ENCODE measurements around the gene SYT2.
A peak's percentile ranks its signal among the peaks of the same experiment; 100 is the strongest.
"Not testable (repeated sequence)": the region's sequence is repeated elsewhere in the genome, so short reads cannot be mapped to it uniquely, and the experiment has no call there.

Gene SYT2

GRCh38 chr1:202625416-202626360 is 84.6 kb downstream of the SYT2 start:
- DNase-seq (ENCODE audit: low read depth) = peak; percentile 26
- no peak overlapping the region for H3K4me3 ChIP-seq (ENCODE audit: low read depth, low read length)
- TF ChIP-seq CTCF (IDR thresholded peaks at IDR 0.05; ENCODE audit: low read depth, low read length, missing control alignments) = peak; percentile 61
- in situ Hi-C loops (cut with HindIII; ENCODE audit: low sequenced_read_pairs) = no loop called here

GRCh38 chr1:202624781-202625108 is 85.5 kb downstream of the SYT2 start:
- no peak for DNase-seq (ENCODE audit: low read depth)
- no peak for TF ChIP-seq CTCF (IDR thresholded peaks at IDR 0.05; ENCODE audit: low read depth, low read length, missing control alignments)
- H3K4me3 ChIP-seq (ENCODE audit: low read depth, low read length) = no peak overlapping the region
- in situ Hi-C loops (cut with HindIII; ENCODE audit: low sequenced_read_pairs) = no loop called here

- no peak overlapping the region for H3K4me3 ChIP-seq (ENCODE audit: low read depth, low read length)
- in situ Hi-C loops (cut with HindIII; ENCODE audit: low sequenced_read_pairs) = no loop called here
- no peak for DNase-seq (ENCODE audit: low read depth)
- TF ChIP-seq CTCF (IDR thresholded peaks at IDR 0.05; ENCODE audit: low read depth, low read length, missing control alignments) = no peak
These were observed 86.0 kb downstream of the SYT2 start for GRCh38 chr1:202624088-202624780.

- not testable (repeated sequence) for DNase-seq (ENCODE audit: low read depth); H3K4me3 ChIP-seq (ENCODE audit: low read depth, low read length)
These were observed 86.8 kb downstream of the SYT2 start for GRCh38 chr1:202623476-202623875.

DNA sequence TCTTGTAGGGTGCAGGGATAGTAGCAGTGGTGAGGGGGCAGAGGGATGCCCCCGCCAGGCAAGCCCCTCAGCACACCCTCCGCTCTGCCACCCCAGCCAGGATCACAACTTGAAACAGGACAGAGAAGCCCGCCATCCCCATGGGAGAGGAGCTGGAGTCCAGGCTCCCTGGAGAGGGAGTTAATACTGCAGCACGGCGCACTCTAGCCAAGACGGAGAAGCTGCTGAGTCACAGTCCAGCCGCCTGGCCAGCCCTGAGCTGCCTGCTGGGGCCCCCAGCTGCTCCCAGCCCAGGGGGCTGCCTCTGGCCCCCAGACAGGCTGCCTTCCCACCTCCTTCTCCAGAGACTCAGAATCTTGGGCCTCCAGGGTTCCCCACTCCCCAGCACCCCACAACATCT is 87.2 kb downstream of the SYT2 start:
- in situ Hi-C loops (cut with HindIII; ENCODE audit: low sequenced_read_pairs) = no loop called here
- TF ChIP-seq CTCF (IDR thresholded peaks at IDR 0.05; ENCODE audit: low read depth, low read length, missing control alignments) = no peak
- no peak overlapping the region for H3K4me3 ChIP-seq (ENCODE audit: low read depth, low read length)
- DNase-seq (ENCODE audit: low read depth) = no peak

More at GRCh38 chr1:202623476-202623875, 86.8 kb downstream of the SYT2 start:
- in situ Hi-C loops (cut with HindIII; ENCODE audit: low sequenced_read_pairs) = not testable (repeated sequence)

GRCh38 chr1:202622388-202622787 is 87.9 kb downstream of the SYT2 start:
- in situ Hi-C loops (cut with HindIII; ENCODE audit: low sequenced_read_pairs) = no loop called here
- H3K4me3 ChIP-seq (ENCODE audit: low read depth, low read length) = no peak overlapping the region
- no peak for DNase-seq (ENCODE audit: low read depth)
- TF ChIP-seq CTCF (IDR thresholded peaks at IDR 0.05; ENCODE audit: low read depth, low read length, missing control alignments) = no peak

- in situ Hi-C loops (cut with HindIII; ENCODE audit: low sequenced_read_pairs) = no loop called here
- H3K4me3 ChIP-seq (ENCODE audit: low read depth, low read length) = no peak overlapping the region
- no peak for DNase-seq (ENCODE audit: low read depth)
- no peak for TF ChIP-seq CTCF (IDR thresholded peaks at IDR 0.05; ENCODE audit: low read depth, low read length, missing control alignments)
These were observed 88.8 kb downstream of the SYT2 start for GRCh38 chr1:202621446-202621845.

DNA sequence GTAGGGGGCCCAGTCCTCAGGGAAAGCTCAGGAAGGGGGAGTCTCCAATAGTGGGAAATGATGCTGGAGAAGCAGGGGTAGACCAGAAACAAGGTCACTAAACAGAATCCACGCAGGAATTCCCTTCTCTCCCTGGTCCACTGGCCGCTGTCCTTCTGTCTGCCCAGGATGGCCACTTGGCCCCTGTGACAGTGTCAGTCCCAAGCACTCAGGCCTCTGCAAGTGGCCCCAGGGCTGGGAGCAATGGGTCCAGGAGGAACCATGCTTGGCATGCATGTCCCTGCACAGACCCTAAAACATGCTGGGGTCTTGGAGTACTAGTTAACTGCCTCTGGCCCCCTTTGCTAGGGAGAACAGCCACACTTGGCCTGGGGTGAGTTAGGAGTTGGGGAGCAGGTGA is 90.2 kb downstream of the SYT2 start:
- in situ Hi-C loops (cut with HindIII; ENCODE audit: low sequenced_read_pairs); H3K4me3 ChIP-seq (ENCODE audit: low read depth, low read length); DNase-seq (ENCODE audit: low read depth): not testable (repeated sequence)
